GM12874 (cell line): ENCODE data around the gene YPEL1.

ENCODE experiments used
- CTCF ChIP-seq: IDR thresholded peaks from 2 replicates; pipeline ENCODE4 v1.5.1; 2011; ENCODE audit warnings: low read depth, mild to moderate bottlenecking, control low read depth, low read length, moderate library complexity; ENCODE audit not compliant: insufficient read depth

The YPEL1 gene

GRCh38 chr22:21745948-21746347 is 10.4 kb upstream of the YPEL1 start:
- no peak for TF ChIP-seq CTCF

- no peak for TF ChIP-seq CTCF
Measured at GRCh38 chr22:21741790-21742189, 6.2 kb upstream of the YPEL1 start.

GRCh38 chr22:21741059-21741458 is 5.5 kb upstream of the YPEL1 start:
- no peak for TF ChIP-seq CTCF

- no peak for TF ChIP-seq CTCF
Measured at GRCh38 chr22:21739828-21740377, 4.3 kb upstream of the YPEL1 start.

GRCh38 chr22:21738966-21739365 is 3.4 kb upstream of the YPEL1 start:
- TF ChIP-seq CTCF: no peak

- TF ChIP-seq CTCF: no peak
Measured at GRCh38 chr22:21738081-21738480, 2.5 kb upstream of the YPEL1 start.

GRCh38 chr22:21736948-21737347 is 1.4 kb upstream of the YPEL1 start:
- TF ChIP-seq CTCF: no peak

GRCh38 chr22:21736084-21736642 is 569 bp upstream of the YPEL1 start:
- TF ChIP-seq CTCF: no peak
